Panc1 (cell line): Measurements from ENCODE around the gene FEN1.

Experiments used
- POLR2AphosphoS5 ChIP-seq: IDR thresholded peaks from 2 replicates; pipeline ENCODE4 v1.6.1; 2012; ENCODE audit warnings: mild to moderate bottlenecking, low read depth, low read length, moderate library complexity
- TF ChIP-seq, protein P1 (sequence below): fragments of 450-650 bp; IDR thresholded peaks from 2 replicates; pipeline ENCODE4 v1.5.1; 2017; ENCODE audit warnings: mild to moderate bottlenecking

DNA sequence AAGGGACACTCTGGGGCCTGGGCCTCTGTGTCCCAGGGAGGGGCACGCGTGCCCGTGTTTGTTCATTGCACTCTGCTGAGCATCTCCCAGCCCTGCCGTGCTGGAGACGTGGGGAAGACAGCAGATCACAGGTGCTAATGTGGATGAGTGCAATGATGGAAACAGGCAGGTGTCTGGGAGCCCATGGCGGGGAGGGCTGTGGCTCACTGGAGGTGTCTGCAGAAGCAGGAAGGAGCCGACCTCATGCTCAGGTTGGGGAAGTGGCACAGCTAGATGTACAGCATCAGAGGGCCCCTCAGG is 8.3 kb upstream of the FEN1 start:
- TF ChIP-seq, protein P1, sequence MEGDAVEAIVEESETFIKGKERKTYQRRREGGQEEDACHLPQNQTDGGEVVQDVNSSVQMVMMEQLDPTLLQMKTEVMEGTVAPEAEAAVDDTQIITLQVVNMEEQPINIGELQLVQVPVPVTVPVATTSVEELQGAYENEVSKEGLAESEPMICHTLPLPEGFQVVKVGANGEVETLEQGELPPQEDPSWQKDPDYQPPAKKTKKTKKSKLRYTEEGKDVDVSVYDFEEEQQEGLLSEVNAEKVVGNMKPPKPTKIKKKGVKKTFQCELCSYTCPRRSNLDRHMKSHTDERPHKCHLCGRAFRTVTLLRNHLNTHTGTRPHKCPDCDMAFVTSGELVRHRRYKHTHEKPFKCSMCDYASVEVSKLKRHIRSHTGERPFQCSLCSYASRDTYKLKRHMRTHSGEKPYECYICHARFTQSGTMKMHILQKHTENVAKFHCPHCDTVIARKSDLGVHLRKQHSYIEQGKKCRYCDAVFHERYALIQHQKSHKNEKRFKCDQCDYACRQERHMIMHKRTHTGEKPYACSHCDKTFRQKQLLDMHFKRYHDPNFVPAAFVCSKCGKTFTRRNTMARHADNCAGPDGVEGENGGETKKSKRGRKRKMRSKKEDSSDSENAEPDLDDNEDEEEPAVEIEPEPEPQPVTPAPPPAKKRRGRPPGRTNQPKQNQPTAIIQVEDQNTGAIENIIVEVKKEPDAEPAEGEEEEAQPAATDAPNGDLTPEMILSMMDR, result no peak
- no peak for TF ChIP-seq POLR2AphosphoS5
